Measurements from ENCODE around the gene HMCN2.

HMCN2 gene

DNA sequence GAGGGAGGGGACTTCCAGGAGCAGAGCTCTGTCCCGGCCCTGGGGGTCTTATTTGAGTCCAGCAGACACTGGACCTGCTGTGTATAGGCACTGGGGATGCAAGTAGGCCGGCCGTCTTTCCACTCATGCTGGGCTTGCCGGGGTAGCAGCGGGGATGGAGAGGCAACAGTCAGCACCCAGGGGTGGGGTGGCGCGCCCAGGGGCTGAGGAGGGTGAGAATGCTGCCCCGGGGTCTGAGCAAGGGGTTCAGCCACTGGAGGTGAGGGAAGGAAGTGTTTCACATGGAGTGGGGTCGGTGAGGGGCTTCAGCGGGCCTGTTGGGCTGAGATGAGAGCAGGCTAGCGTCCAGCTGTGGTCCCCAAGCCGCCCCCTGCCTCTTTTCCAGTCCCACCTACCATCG is 88.8 kb downstream of the HMCN2 start:
- TF ChIP-seq, protein P1, sequence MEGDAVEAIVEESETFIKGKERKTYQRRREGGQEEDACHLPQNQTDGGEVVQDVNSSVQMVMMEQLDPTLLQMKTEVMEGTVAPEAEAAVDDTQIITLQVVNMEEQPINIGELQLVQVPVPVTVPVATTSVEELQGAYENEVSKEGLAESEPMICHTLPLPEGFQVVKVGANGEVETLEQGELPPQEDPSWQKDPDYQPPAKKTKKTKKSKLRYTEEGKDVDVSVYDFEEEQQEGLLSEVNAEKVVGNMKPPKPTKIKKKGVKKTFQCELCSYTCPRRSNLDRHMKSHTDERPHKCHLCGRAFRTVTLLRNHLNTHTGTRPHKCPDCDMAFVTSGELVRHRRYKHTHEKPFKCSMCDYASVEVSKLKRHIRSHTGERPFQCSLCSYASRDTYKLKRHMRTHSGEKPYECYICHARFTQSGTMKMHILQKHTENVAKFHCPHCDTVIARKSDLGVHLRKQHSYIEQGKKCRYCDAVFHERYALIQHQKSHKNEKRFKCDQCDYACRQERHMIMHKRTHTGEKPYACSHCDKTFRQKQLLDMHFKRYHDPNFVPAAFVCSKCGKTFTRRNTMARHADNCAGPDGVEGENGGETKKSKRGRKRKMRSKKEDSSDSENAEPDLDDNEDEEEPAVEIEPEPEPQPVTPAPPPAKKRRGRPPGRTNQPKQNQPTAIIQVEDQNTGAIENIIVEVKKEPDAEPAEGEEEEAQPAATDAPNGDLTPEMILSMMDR (IDR thresholded peaks at IDR 0.05; ENCODE audit: low read depth, low read length, missing control alignments): no peak
- H3K4me3 ChIP-seq (replicated peaks; ENCODE audit: low read depth, low read length): no peak overlapping the region
- DNase-seq (ENCODE audit: extremely low read depth, low read depth): no peak

DNA sequence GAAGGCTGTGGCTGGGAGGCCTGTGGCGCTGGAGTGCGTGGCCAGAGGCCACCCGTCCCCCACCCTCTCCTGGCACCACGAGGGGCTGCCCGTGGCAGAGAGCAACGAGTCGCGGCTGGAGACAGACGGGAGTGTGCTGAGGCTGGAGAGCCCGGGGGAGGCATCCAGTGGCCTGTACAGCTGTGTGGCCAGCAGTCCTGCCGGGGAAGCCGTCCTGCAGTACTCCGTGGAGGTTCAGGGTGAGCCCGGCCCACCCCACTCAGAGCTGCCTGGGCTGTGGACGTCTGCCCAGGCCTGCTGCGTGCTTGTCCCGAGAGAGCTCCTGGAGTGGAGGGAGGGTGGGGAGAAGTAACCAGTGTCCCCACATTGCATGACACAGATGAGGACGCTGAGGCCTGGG is 89.2 kb downstream of the HMCN2 start:
- no peak for DNase-seq (ENCODE audit: extremely low read depth, low read depth)
- TF ChIP-seq, protein P1 (IDR thresholded peaks at IDR 0.05; ENCODE audit: low read depth, low read length, missing control alignments): no peak

DNA sequence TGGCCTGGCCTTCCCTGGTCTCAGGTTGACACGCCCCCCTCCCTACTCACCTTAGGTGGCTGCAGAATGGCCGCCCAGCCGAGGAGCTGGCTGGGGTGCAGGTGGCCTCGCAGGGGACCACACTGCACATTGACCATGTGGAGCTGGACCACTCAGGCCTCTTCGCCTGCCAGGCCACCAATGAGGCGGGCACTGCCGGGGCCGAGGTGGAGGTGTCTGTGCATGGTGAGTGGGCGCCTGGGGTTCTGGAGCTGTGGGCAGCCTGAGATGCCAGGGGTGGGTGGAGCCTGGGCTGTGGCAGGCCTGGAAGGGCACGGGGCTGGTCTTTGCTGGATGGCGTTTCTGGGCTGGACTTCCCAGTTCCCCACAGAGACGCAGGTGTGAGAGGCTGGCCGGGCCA is 90.5 kb downstream of the HMCN2 start:
- TF ChIP-seq, protein P1 (IDR thresholded peaks at IDR 0.05; ENCODE audit: low read depth, low read length, missing control alignments): no peak
- no peak overlapping the region for H3K4me3 ChIP-seq (replicated peaks; ENCODE audit: low read depth, low read length)
- no peak for DNase-seq (ENCODE audit: extremely low read depth, low read depth)

More for the DNA sequence above, 89.2 kb downstream of the HMCN2 start:
- no peak overlapping the region for H3K4me3 ChIP-seq (replicated peaks; ENCODE audit: low read depth, low read length)

DNA sequence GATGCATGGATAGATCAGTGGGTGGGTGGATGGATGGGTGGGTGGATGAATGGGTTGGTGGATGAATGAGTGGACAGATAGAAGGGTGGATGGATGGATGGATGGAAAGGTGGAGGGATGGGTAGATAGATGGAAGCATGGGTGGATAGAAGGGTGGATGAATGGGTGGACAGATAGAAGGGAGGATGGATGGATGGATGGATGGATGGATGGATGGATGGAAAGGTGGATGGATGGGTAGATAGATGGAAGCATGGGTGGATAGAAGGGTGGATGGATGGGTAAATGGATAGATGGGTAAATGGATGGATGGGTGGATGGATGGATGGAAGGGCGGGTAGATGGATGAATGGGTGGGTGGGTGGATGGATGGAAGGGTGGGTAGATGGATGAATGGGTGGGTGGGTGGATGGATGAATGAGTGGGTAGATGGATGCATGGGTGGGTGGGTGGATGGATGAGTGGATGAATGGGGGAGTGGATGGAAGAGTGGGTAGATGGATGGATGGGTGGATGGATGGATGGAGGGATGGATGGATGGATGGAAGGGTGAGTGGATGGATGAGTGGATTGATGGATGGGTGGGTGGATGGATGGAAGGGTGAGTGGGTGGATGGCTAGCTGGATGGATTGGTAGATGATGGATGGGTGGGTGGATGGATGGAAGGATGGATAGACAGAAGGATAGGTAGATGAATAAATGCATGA is 91.5 kb downstream of the HMCN2 start:
- TF ChIP-seq, protein P1 (IDR thresholded peaks at IDR 0.05; ENCODE audit: low read depth, low read length, missing control alignments): no peak
- no peak for DNase-seq (ENCODE audit: extremely low read depth, low read depth)
- no peak overlapping the region for H3K4me3 ChIP-seq (replicated peaks; ENCODE audit: low read depth, low read length)

DNA sequence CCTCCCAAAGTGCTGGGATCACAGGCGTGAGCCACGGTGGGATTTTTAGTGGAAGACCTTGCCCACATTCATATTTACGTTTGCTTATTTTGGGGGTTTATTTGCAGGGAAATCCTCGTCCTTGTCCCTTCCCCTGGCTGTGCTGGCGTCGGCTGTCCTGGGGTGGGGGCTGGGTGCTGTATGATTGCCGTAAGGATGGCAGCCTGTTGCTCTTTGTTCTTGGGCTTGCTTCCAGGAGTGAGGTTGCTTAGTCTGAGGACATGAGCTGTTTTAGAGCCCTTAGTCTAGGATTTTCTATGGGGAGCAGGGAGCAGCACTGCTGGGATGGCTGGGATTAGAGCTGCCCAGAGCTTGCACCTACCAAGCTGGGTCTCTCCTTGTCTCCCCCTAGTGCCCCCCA is 93.4 kb downstream of the HMCN2 start:
- TF ChIP-seq, protein P1 (IDR thresholded peaks at IDR 0.05; ENCODE audit: low read depth, low read length, missing control alignments): no peak
- DNase-seq (ENCODE audit: extremely low read depth, low read depth): no peak
- no peak overlapping the region for H3K4me3 ChIP-seq (replicated peaks; ENCODE audit: low read depth, low read length)

DNA sequence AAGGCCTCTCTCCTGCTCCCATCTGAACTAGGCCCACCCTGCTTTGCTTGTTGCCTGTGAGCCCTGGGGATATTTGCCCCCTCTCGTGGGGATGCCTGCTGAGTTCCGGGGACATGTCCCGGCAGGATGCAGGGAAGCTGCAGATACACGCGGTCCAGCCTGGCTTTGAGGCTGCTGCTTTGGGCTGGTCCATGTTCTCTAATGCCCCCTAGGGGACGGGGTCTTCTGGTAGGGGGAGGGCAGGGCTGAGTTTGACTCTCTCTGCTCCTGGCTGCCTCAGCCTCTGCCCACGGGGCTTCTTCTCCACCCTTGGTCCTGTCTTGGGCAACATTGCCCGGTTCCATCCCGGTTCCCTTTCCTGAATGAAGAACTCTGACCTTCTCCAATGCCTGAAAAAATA is 94.3 kb downstream of the HMCN2 start:
- no peak for DNase-seq (ENCODE audit: extremely low read depth, low read depth)
- TF ChIP-seq, protein P1 (IDR thresholded peaks at IDR 0.05; ENCODE audit: low read depth, low read length, missing control alignments): peak; percentile 2

DNA sequence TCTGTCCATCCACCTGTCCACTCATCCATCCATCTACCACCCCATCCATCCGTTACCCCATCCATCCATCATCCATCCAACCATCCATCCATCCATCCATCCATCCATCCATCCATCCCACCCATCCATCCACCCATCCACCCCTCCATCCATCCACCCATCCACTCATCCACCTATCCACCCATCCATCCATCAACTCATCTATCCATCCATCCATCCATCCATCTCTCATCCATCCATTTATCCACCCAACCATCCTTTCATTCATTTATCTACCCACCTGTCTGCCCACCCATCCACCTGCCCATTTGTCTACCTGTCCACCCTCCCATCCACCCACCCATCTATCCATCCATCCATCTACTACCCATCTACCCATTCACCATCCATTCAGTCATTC is 95.1 kb downstream of the HMCN2 start:
- no peak for DNase-seq (ENCODE audit: extremely low read depth, low read depth)
- no peak overlapping the region for H3K4me3 ChIP-seq (replicated peaks; ENCODE audit: low read depth, low read length)
- TF ChIP-seq, protein P1 (IDR thresholded peaks at IDR 0.05; ENCODE audit: low read depth, low read length, missing control alignments): no peak

More for the DNA sequence above, 94.3 kb downstream of the HMCN2 start:
- H3K4me3 ChIP-seq (replicated peaks; ENCODE audit: low read depth, low read length): no peak overlapping the region

Data from HFF-Myc (cell line).